Spleen (tissue), 11 donors: Measurements from ENCODE around the gene BSN. TPM values are rescaled to one million over a fixed set of nuclear protein-coding genes. Genes with fewer than 3 reads are reported as not detected.

Experiments
- DNase-seq: peaks from one replicate; pipeline ENCODE4 v3.0.0-alpha.2; 2020
- H3K27ac ChIP-seq, 8 donors: fragments of 200-600 bp; sonication (generic) in 7 of 8; 1 replicate in 4 of 8; 2 replicates in 4 of 8; pipeline versions ENCODE4 v1.5.0 to v1.8.0; 2016 to 2021; ENCODE audit warnings: inconsistent platforms in 4 of 8, mild to moderate bottlenecking in 4 of 8, moderate library complexity in 1 of 8
- H3K27me3 ChIP-seq, 7 donors: fragments of 200-600 bp; sonication (generic) in 6 of 7; replicated peaks in 1 of 7; 1 replicate in 4 of 7; 2 replicates in 3 of 7; pipeline versions ENCODE4 v1.5.0 to v1.8.0; 2016 to 2021; ENCODE audit warnings: inconsistent platforms in 3 of 7, mild to moderate bottlenecking in 1 of 7
- H3K36me3 ChIP-seq, 6 donors: fragments of 200-600 bp; sonication (generic) in 5 of 6; 1 replicate in 4 of 6; 2 replicates in 2 of 6; pipeline versions ENCODE4 v1.5.0 to v1.8.0; 2016 to 2021; ENCODE audit warnings: inconsistent platforms in 2 of 6
- H3K4me1 ChIP-seq, 6 donors: fragments of 200-600 bp; sonication (generic) in 5 of 6; 1 replicate in 3 of 6; 2 replicates in 3 of 6; pipeline versions ENCODE4 v1.5.0 to v1.8.0; 2016 to 2021; ENCODE audit warnings: inconsistent platforms in 3 of 6
- H3K4me3 ChIP-seq, 8 donors: fragments of 200-600 bp; sonication (generic) in 7 of 8; 1 replicate in 4 of 8; 2 replicates in 4 of 8; pipeline versions ENCODE4 v1.5.0 to v1.8.0; 2016 to 2021; ENCODE audit warnings: inconsistent platforms in 4 of 8, mild to moderate bottlenecking in 4 of 8, moderate library complexity in 2 of 8
- H3K9me3 ChIP-seq, 8 donors: fragments of 200-600 bp; sonication (generic) in 7 of 8; 1 replicate in 4 of 8; 2 replicates in 4 of 8; pipeline versions ENCODE4 v1.5.0 to v1.8.0; 2016 to 2021; ENCODE audit warnings: inconsistent platforms in 4 of 8
- POLR2A ChIP-seq, 3 donors: fragments of 450-650 bp; IDR thresholded peaks; one replicate each; pipeline ENCODE4 v1.5.1; 2017; ENCODE audit warnings: antibody characterized with exemption in 3 of 3, mild to moderate bottlenecking in 1 of 3
- POLR2AphosphoS5 ChIP-seq, 3 donors: sonication (generic); formaldehyde crosslinking; IDR thresholded peaks; one replicate each; pipeline ENCODE4 v1.5.1; 2017; ENCODE audit warnings: antibody characterized with exemption in 3 of 3
- WGBS, 5 donors: extraction: QIAGEN DNeasy Blood & Tissue Kit in 3 of 5; methylation state at CpG; one replicate each; pipeline versions ENCODE4 v1.1.5 to v1.1.7; 2013 to 2018; 5-methylcytosine and 5-hydroxymethylcytosine counted together
- intact Hi-C: fragments of 100-400 bp; cut with DNase I; formaldehyde crosslinking; loops from one replicate; pipeline ENCODE4 v1.15.0; 2023; ENCODE audit warnings: low total_unique reads
- polyA plus RNA-seq, 3 donors: library from polyadenylated mRNA; stranded (reverse); fragments of 200-250 nt; gene quantifications; one replicate each; pipeline ENCODE4 v1.2.1, GENCODE V29; 2013
- total RNA-seq, 7 donors: library from RNA; depleted of rRNA in 3 of 7; stranded (reverse); fragments of >200 nt in 3 of 7; fragmentation: NEBNext Ultra II Directional in 4 of 7; extraction: Animal tissue kit (Norgen Biotek cat#: 25700) in 4 of 7; gene quantifications; one replicate each; pipeline versions ENCODE4 v1.1.0 to v1.2.1, GENCODE V29; 2016 to 2021
- TF ChIP-seq, protein P1 (sequence below), 11 experiments: fragments of 200-600 bp in 7 of 11; fragments of 450-650 bp in 4 of 11; sonication (generic) in 4 of 11; IDR thresholded peaks in 8 of 11; conservative IDR thresholded peaks in 3 of 11; 1 replicate in 7 of 11; 2 replicates in 4 of 11; pipeline versions ENCODE4 v1.4.0 to v1.8.0; 2016 to 2021; ENCODE audit warnings: antibody characterized with exemption in 11 of 11, inconsistent platforms in 4 of 11, mild to moderate bottlenecking in 1 of 11
- donor health status: healthy with polysubstance abuse.
- donor health status: DM: no; HTN: no; CAD: no; lungs with moderate emphysema.
- donor health status: DM: no; HTN: no; CAD: no.
- donor health status: Bipolar disorder and iron deficiency.
- donor health status: healthy.
- donor health status: DM: no; HTN: no; CAD: no.
- donor health status: DM: yes; HTN: yes; CAD: no.

BSN gene
- total and polyA plus RNA-seq, 10 donors = 0.02 to 1.1 (median 0.36) TPM

DNA sequence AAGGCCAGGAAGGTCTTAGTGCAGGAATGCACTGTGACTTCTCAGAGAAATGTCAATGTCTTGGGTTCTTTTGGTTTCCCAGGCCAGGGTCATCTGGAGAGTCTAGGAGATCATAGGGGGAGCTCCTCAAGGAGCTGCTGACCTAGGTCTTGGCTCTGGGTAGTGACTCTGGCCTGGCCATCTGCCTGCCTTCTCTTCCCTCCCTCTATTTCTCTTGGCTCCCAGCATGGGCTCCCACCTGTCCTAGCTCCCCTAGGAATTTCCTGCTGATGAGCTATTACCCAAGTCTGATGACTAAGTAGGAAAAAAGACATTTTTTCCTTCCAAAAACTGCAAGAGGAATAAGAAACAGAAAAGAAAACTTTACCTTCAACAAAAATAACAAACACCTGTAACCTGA lies 57.4 kb downstream of the BSN start:
- peaks cover 0 to 3% (median 0%) of the 10 kb centered on the region in 6 donors for H3K4me1 ChIP-seq
- DNase-seq = no peak
- H3K36me3 ChIP-seq = no peaks in the 10 kb centered on the region
- H3K27ac ChIP-seq = no peak overlapping the region
- H3K9me3 ChIP-seq = peaks cover 0 to 10% (median 9%) of the 10 kb centered on the region in 8 donors
- H3K4me3 ChIP-seq = no peak overlapping the region
- intact Hi-C loops = no loop called here
- TF ChIP-seq, protein P1, sequence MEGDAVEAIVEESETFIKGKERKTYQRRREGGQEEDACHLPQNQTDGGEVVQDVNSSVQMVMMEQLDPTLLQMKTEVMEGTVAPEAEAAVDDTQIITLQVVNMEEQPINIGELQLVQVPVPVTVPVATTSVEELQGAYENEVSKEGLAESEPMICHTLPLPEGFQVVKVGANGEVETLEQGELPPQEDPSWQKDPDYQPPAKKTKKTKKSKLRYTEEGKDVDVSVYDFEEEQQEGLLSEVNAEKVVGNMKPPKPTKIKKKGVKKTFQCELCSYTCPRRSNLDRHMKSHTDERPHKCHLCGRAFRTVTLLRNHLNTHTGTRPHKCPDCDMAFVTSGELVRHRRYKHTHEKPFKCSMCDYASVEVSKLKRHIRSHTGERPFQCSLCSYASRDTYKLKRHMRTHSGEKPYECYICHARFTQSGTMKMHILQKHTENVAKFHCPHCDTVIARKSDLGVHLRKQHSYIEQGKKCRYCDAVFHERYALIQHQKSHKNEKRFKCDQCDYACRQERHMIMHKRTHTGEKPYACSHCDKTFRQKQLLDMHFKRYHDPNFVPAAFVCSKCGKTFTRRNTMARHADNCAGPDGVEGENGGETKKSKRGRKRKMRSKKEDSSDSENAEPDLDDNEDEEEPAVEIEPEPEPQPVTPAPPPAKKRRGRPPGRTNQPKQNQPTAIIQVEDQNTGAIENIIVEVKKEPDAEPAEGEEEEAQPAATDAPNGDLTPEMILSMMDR (IDR thresholded peaks at IDR 0.05 in 8 of 11, conservative IDR thresholded peaks at IDR 0.05 in 3 of 11) = no peak
- TF ChIP-seq POLR2A (IDR thresholded peaks at IDR 0.05) (no peak), POLR2AphosphoS5 (IDR thresholded peaks at IDR 0.05) (no peak)
- H3K27me3 ChIP-seq = no peaks in the 10 kb centered on the region

DNA sequence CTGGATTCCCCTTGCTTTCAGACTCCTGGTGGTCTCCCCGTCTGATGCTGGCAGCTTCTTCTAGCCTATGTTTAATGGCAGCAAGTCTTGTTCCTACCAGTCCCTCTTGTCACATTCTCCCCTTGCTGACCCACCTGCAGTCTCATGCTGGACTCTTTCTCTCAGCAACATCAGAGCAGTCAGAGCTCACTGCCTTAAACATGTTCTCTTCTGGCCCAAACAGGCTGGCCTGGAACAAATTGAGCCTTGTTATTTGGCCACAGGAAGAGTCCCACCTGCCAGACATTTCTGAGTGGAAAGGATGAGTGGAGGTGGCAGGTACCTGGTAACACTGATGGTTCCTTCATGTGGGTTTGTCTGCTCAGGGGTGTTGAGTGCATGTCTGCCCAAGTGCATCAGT lies 60.7 kb downstream of the BSN start:
- H3K27me3 ChIP-seq = no peaks in the 10 kb centered on the region
- no peaks in the 10 kb centered on the region for H3K4me1 ChIP-seq
- 68 to 93% (median 80%) methylated on average over 1 of the region's 1 CpG for WGBS, 5 donors
- no peak for TF ChIP-seq POLR2A (IDR thresholded peaks at IDR 0.05)
- TF ChIP-seq, protein P1 (IDR thresholded peaks at IDR 0.05 in 8 of 11, conservative IDR thresholded peaks at IDR 0.05 in 3 of 11) = no peak
- no peak for TF ChIP-seq POLR2AphosphoS5 (IDR thresholded peaks at IDR 0.05)
- H3K36me3 ChIP-seq = no peaks in the 10 kb centered on the region
- no peak for DNase-seq
- H3K27ac ChIP-seq = no peak overlapping the region
- no peak overlapping the region for H3K4me3 ChIP-seq
- intact Hi-C loops = no loop called here
- H3K9me3 ChIP-seq = peaks cover 0 to 10% (median 9%) of the 10 kb centered on the region in 8 donors

DNA sequence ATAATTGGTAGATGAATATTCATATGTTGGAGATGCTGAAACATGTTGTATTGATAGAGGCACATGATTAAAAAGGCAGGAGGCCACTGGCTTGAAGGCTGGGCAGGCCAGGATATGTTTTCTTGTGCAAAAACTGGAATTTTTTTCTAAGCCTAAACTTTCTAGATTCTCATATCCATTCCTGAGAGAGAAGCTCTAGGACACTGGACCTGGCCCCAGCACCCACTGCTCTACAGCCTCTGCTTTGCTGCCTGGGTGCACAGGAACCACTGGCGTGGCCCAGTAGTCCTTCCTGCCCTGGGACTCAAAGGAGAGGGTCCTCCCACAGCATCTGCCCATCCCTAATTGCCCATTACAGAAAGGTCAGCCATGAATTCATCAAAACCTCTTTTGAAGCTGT lies 61.8 kb downstream of the BSN start:
- Histone ChIP-seq H3K9me3 (peaks cover 0 to 10% (median 9%) of the 10 kb centered on the region in 8 donors), H3K27ac (no peak overlapping the region), H3K27me3 (no peaks in the 10 kb centered on the region), H3K4me3 (no peak overlapping the region), H3K4me1 (no peaks in the 10 kb centered on the region), H3K36me3 (no peaks in the 10 kb centered on the region)
- TF ChIP-seq POLR2AphosphoS5 (IDR thresholded peaks at IDR 0.05) (no peak), POLR2A (IDR thresholded peaks at IDR 0.05) (no peak)
- TF ChIP-seq, protein P1 (IDR thresholded peaks at IDR 0.05 in 8 of 11, conservative IDR thresholded peaks at IDR 0.05 in 3 of 11) = no peak
- 59 to 100% (median 88%) methylated on average over 1 of the region's 1 CpG for WGBS, 5 donors
- intact Hi-C loops = no loop called here
- DNase-seq = no peak

DNA sequence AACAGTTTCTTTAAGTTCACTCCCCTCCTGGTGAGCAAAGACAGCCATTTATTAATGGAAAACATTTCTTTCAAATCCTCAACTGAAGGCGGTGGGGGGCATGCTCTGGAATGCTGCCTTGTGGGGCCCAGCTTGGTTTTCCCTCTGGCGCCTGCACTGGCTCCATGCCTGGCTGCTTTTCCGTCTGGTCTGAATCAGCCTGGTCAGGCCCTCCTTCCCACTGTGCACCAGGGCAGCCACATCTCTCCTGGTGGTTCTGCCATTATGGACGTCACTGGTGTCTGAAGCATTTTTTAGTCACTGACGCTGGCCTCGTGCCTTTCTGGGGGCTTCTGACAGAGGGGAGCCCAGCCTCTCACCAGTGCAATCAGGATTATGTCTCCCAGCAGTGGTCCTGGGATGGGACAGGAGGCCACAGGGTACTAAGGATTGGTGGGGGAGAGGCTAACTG lies 62.2 kb downstream of the BSN start:
- H3K4me3 ChIP-seq = no peak overlapping the region
- 63 to 84% (median 82%) methylated on average over 4 to 6 of the region's 6 CpGs for WGBS, 5 donors
- intact Hi-C loops = no loop called here

More for the DNA sequence above, 62.2 kb downstream of the BSN start:
- TF ChIP-seq, protein P1 (IDR thresholded peaks at IDR 0.05 in 8 of 11, conservative IDR thresholded peaks at IDR 0.05 in 3 of 11) = no peak
- TF ChIP-seq POLR2A (IDR thresholded peaks at IDR 0.05) (no peak), POLR2AphosphoS5 (IDR thresholded peaks at IDR 0.05) (no peak)
- Histone ChIP-seq H3K27me3 (no peaks in the 10 kb centered on the region), H3K4me1 (no peaks in the 10 kb centered on the region), H3K9me3 (peaks cover 0 to 10% (median 9%) of the 10 kb centered on the region in 8 donors), H3K36me3 (no peaks in the 10 kb centered on the region), H3K27ac (no peak overlapping the region)
- no peak for DNase-seq
